Right lobe of liver (tissue), 4 donors: ENCODE measurements around the gene GRM8.

ENCODE experiments used
- CTCF ChIP-seq, 4 donors: fragments of 200-600 bp in 3 of 4; fragments of 450-650 bp in 1 of 4; IDR thresholded peaks; one replicate each; pipeline versions ENCODE4 v1.5.1 to v1.8.0; 2016 to 2022; ENCODE audit warnings: antibody characterized with exemption in 4 of 4, mild to moderate bottlenecking in 2 of 4
- POLR2A ChIP-seq: fragments of 450-650 bp; IDR thresholded peaks from one replicate; pipeline ENCODE4 v1.6.1; 2017; ENCODE audit warnings: antibody characterized with exemption, mild to moderate bottlenecking
- donor health status: DM: no; HTN: no; CAD: no.
- donor health status: DM: no; HTN: no; CAD: no.
- donor health status: DM: no; HTN: yes; CAD: no.

- TF ChIP-seq CTCF (IDR thresholded peaks at IDR 0.05) (no peak), POLR2A (no peak)
These were observed 534.3 kb downstream of the GRM8 start for GRCh38 chr7:126718419-126718818.
